LNCAP (cell line): ENCODE data around the gene PTPRN.

ENCODE experiments used
- TF ChIP-seq, protein P1 (sequence below): fragments of 450-650 bp; IDR thresholded peaks from 2 replicates; pipeline ENCODE4 v1.5.1; 2017; ENCODE audit warnings: mild to moderate bottlenecking

PTPRN gene

DNA sequence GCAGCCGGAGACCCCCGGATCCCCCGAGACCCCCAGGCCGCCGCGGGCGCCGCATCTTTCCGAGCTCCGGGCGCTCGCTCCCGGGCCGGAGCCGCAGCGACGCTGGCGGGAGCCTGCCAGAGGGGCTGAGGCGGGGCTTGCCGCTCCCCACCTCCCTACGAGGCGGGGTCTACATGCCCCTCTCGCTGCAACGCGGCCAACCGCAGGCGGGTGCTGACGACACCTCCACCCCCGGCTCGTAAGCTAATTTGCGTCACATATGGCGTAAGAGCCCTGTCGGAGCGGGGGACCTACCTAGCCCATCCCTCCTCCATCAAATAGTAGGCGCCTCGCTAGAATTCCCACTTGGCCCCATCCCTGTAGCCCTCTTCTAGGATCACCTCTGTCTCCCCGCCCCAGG, at the start of gene PTPRN:
Gene PTPRN, minus strand, starts transcription at position 124 of the 400 bp plus-strand sequence. Its CDS starts 69 bp downstream, at position 55.
- TF ChIP-seq, protein P1, sequence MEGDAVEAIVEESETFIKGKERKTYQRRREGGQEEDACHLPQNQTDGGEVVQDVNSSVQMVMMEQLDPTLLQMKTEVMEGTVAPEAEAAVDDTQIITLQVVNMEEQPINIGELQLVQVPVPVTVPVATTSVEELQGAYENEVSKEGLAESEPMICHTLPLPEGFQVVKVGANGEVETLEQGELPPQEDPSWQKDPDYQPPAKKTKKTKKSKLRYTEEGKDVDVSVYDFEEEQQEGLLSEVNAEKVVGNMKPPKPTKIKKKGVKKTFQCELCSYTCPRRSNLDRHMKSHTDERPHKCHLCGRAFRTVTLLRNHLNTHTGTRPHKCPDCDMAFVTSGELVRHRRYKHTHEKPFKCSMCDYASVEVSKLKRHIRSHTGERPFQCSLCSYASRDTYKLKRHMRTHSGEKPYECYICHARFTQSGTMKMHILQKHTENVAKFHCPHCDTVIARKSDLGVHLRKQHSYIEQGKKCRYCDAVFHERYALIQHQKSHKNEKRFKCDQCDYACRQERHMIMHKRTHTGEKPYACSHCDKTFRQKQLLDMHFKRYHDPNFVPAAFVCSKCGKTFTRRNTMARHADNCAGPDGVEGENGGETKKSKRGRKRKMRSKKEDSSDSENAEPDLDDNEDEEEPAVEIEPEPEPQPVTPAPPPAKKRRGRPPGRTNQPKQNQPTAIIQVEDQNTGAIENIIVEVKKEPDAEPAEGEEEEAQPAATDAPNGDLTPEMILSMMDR, result no peak

GRCh38 chr2:219358170-219359075, 49.2 kb upstream of the PTPRN start:
- TF ChIP-seq, protein P1, result no peak

DNA sequence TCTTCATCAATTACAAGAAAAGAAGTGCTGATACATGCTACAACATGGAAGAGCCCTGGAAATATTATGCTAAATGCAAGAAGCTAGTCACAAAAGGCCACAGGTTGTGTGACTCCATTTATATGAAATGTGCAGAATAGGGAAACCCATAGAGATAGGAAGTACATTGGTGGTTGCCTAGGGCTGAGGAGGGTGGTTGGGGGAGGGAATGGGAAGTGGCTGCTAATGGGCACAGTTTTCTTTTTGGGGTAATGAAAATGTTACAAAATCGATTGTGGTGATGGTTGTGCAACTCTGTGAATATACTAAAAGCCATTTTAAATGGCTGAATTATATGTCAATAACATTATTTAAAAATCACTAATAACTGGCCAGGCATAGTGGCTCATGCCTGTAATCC, 47.6 kb upstream of the PTPRN start:
- TF ChIP-seq, protein P1, result no peak

DNA sequence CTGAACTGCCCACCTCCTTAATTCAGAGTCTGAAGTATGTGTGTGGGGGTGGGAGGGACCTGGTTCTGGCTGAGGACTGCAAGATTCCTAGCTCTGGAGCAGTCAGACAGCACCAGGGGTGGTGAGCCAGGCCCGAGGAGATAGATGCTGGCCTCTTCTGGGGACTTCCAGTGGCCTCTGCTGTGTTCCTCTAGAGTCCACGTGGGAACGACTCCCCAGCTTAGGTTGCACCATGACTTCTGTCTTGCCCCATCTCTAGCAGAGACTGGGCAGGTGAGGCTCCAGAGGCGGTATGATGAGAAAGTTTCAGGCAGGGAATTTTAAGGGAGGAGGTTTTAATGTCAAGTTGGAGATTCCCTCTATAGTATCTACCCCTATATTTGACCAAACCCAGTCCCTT, 45.4 kb upstream of the PTPRN start:
- TF ChIP-seq, protein P1, result no peak

- TF ChIP-seq, protein P1, result no peak
Measured at GRCh38 chr2:219353129-219353528, 43.9 kb upstream of the PTPRN start.

- TF ChIP-seq, protein P1, result peak; percentile 57
Measured at GRCh38 chr2:219352448-219353023, 43.3 kb upstream of the PTPRN start.

DNA sequence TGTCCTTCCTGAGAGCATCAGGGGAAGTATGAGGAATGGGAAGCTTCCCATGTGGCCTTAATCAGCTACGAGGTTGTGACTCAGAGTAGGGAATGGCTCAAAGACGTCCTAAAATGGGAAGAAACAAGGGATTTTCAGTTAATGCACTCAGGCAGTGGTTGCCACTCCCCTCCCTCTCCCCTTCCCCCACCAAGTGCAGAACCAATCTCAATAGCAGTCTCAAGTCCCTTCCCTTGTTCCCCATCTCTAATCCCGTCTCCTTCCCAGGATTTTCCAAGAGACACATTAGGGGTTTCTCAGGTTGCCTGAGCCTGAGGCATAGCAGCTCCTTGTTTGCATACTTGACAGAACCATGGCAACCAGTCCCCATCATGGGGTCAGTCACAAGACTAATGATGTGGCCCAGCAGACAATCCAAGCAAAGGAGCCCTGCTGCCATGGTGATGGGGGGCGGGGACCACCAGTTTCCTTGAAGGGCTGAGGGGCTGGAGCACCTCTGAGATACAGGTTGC, 41.6 kb upstream of the PTPRN start:
- TF ChIP-seq, protein P1, result no peak
